Stimulated activated naive CD4-positive, alpha-beta T cell (primary cell): ENCODE measurements around the gene PHF8.

Experiments used
- DNase-seq, 6 experiments: peaks; one replicate each; lab custom pipeline; 2025; lab: John Stamatoyannopoulos, UW

PHF8 gene

GRCh38 chrX:54044126-54044876 lies at the start of gene PHF8:
PHF8 (minus strand) TSS chrX:54044473; CDS start chrX:54042728, 1,745 bp downstream.
- peak; percentile 88 to 95 (median 94) for DNase-seq

GRCh38 chrX:54093571-54093970 lies 49.3 kb upstream of the PHF8 start:
- DNase-seq: no peak

- DNase-seq: no peak
These were observed 48.9 kb upstream of the PHF8 start for GRCh38 chrX:54093159-54093558.

- DNase-seq: no peak
These were observed 46.6 kb upstream of the PHF8 start for GRCh38 chrX:54090880-54091279.

DNA sequence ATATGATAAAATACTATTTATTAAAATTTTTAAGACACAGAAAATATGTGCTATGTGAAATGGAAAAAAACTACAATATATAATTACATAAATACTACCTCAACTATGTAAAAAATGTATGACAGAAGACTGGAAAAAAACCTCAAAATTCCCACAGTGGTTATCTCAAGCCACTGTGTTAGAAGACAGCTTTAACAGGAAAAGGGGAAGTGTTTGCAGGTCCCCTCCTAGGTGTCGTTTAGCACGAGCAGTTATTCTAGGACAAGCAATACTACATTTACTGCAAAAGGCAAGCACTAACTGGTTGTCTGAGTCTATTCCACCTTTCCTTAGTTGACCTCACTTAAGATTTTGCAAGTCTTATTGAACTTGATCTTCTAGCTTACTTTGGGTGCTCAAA lies 44.9 kb upstream of the PHF8 start:
- DNase-seq: no peak

DNA sequence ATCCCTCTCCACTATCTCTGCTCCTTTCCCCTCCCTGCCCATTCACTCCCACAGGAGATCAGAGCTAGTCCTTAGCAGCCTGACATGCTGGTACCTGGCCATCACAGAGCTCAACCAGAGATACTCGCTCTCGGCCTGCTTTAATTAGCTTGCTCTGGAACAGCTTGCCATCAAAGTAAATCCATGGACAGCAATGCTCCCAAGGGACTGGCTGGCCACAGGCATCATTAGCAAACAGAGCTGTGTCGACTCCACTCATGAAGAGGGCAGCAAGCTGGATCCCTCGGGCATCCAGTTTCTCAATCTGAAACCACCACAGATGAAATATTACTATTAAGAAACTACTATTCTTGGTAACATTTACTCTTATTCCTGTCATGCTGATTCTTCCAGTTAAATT lies 43.4 kb upstream of the PHF8 start:
- no peak for DNase-seq

GRCh38 chrX:54085666-54086065 lies 41.4 kb upstream of the PHF8 start:
- DNase-seq: no peak

GRCh38 chrX:54076903-54077302 lies 32.6 kb upstream of the PHF8 start:
- DNase-seq: no peak

DNA sequence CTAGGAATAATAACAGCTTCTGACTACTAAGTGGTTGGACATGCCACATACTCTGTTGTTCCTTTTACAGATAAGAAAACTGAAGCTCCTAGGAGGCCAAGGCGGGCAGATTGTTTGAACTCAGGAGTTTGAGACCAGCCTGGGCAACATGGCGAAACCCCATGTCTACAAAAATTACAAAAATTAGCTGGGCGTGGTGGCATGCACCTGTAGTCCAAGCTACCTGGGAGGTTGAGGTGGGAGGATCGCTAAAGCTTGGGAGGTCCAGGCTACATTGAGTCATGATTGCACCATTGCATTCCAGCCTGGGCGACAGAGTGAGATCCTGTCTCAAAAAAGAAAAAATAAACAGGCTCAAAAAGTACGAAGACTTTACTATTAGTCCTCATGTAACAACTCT lies 30.6 kb upstream of the PHF8 start:
- no peak for DNase-seq

DNA sequence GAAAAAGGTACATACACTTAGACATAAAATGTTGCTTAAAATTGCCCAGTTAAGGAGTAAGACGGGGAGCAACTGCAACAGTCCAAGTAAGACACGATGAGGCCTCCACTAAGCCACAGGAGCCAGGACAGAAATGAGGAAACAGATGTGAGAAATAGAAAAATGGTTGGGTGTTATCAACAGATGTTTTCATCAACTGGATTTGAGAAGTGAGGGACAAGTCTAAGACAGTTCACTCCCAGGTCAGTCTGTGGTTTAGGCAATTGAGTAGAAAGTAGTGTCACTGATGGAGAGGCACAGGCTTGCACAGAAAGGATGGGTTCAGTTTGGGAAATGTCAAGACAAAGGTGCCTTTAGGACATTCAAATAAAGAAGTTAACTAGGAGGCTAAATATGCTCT lies 23.5 kb upstream of the PHF8 start:
- no peak for DNase-seq

DNA sequence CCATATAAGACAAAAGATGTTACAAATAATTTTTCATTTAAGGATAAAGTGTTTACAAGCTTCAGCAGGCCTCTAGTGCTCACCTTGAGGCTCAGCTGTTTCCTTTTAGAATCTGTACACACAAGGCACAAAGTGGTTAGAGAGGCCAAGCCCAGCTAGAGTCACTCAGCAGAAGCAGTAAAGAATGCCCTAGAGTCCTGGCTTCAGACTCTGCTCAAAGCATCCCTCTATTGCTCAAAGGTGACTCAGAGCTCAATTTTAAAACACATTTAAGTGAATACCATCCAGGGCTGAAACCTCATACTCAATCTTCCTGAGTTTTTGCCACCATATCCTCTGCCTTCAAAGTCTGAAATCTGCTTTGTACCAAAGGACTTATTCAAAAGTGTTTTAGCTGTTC lies 22.6 kb upstream of the PHF8 start:
- no peak for DNase-seq

DNA sequence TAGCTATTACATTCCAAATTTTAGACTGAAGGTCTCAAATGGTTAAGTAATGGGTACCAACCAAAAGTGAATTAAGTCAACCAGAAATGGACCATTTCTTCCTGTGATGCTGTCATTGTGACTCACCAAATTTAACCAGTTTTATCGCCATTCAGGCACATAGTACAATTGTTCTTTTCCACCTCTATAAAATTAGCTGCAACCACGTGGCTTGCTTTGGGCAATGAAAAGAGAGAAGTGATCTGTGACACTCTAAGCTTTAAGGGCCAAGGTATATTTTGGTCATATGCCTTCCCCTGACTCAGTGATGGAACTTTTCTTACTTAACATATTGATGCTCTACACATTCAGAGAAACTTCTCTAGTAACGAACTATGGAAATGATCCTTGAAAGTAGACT lies 20.3 kb upstream of the PHF8 start:
- no peak for DNase-seq

DNA sequence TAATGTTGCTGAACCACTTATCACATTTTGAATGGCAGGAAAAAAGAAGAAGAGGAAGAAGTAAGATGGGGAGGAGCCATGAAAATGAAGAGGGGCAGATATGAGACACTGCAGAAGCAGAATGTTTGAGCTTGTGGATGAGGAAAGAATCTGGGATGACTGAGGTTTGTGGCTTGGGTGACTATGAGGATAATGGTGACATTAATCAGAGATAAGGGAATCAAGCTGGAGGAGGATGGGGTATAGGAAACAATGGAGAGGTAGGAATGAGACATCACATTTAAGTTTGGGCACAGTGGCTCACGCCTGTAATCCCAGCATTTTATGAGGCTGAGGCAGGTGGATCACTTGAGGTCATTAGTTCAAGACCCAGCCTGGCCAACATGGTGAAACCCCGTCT lies 19.1 kb upstream of the PHF8 start:
- DNase-seq: no peak

DNA sequence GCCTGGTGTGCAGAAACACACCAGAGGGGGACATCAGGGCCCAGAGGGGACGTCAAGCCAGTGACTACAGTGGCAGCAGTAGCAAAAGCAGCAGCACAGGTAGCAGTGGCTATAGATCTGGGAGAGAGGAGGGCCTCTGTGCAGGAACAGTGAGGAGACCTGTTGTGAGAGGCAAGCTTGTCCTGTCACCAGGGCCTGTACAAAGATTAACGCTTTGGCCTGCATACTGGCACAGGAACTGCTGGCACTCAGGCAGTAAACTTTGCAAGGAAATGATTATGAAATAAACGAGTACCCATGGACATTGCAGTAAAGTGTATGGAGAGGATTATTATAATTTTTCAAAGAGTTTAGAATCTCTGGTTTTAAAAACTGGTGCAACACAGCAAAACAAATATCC lies 5.5 kb upstream of the PHF8 start:
- DNase-seq: no peak

- no peak for DNase-seq
These were observed 4.1 kb upstream of the PHF8 start for GRCh38 chrX:54048412-54048811.

GRCh38 chrX:54045563-54046228 lies 1.4 kb upstream of the PHF8 start:
- DNase-seq: no peak

GRCh38 chrX:54044877-54045338 lies 635 bp upstream of the PHF8 start:
- DNase-seq: no peak

- DNase-seq: peak in 4 of 6 experiments; percentile 28 to 63 (median 48)
These were observed 640 bp downstream of the PHF8 start for GRCh38 chrX:54043541-54044125.

DNA sequence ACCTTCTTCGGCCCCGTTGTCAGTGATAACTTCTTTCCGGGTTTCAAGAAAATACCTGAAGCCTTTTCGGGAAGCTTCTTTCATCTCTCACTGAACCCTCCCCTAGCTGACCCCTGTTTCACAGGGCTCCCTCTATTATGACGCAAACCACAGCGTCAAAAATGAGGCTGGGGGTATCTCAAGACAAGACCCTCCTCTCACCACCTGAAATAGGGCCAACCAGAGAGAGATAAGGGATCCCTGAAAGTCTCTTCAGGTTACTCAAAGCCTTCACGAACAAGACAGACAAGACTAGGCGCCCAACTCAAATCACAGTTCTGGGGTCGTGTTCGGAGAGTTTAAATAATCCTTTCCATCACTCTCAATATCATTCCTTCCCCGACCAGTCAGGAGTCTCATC lies 1.2 kb downstream of the PHF8 start:
- peak in 2 of 6 experiments; percentile 10 to 17 for DNase-seq

GRCh38 chrX:54042609-54043021 lies 1.7 kb downstream of the PHF8 start:
- peak in 5 of 6 experiments; percentile 4 to 32 (median 10) for DNase-seq

GRCh38 chrX:54030329-54030728 lies 13.9 kb downstream of the PHF8 start:
- no peak for DNase-seq

- DNase-seq: no peak
These were observed 14.6 kb downstream of the PHF8 start for GRCh38 chrX:54029529-54030143.

DNA sequence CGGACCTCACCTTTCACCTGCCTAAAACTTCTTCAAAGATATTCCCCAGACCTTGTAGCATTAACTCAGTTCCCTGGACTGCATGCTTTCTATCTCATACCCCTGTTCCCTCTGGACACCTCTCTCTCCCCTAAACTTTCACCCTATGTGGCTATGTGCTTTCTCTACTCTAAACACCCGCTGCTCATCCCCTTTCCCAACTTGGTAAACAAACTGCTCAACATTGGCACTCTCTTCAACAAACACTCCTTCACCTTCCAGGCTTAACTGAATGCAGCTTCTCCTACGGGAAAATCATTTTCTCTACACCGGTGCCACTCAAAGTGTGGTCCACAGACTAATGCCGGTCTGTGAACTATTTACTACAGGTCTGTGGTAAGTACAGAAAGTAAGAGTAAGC lies 19.9 kb downstream of the PHF8 start:
- no peak for DNase-seq
